ENCODE data around the gene PWWP2B.
"Not testable (repeated sequence)": the region's sequence is repeated elsewhere in the genome, so short reads cannot be mapped to it uniquely, and the experiment has no call there.

Gene PWWP2B

GRCh38 chr10:132374176-132374575 is 22.8 kb upstream of the PWWP2B start:
- no peaks in the 10 kb centered on the region for H3K27me3 ChIP-seq (ENCODE audit: insufficient read depth, low read depth, severe bottlenecking)
- no peak overlapping the region for H3K4me3 ChIP-seq (ENCODE audit: low read depth, low read length)
- TF ChIP-seq, protein P1, sequence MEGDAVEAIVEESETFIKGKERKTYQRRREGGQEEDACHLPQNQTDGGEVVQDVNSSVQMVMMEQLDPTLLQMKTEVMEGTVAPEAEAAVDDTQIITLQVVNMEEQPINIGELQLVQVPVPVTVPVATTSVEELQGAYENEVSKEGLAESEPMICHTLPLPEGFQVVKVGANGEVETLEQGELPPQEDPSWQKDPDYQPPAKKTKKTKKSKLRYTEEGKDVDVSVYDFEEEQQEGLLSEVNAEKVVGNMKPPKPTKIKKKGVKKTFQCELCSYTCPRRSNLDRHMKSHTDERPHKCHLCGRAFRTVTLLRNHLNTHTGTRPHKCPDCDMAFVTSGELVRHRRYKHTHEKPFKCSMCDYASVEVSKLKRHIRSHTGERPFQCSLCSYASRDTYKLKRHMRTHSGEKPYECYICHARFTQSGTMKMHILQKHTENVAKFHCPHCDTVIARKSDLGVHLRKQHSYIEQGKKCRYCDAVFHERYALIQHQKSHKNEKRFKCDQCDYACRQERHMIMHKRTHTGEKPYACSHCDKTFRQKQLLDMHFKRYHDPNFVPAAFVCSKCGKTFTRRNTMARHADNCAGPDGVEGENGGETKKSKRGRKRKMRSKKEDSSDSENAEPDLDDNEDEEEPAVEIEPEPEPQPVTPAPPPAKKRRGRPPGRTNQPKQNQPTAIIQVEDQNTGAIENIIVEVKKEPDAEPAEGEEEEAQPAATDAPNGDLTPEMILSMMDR (IDR thresholded peaks at IDR 0.05; ENCODE audit: low read depth, low read length) = no peak
- H3K36me3 ChIP-seq = no peaks in the 10 kb centered on the region
- no peaks in the 10 kb centered on the region for H3K9me3 ChIP-seq (ENCODE audit: severe bottlenecking)
- no peak for DNase-seq
- H3K27ac ChIP-seq = no peak overlapping the region

GRCh38 chr10:132374612-132375011 is 22.4 kb upstream of the PWWP2B start:
- no peaks in the 10 kb centered on the region for H3K36me3 ChIP-seq
- H3K27me3 ChIP-seq (ENCODE audit: insufficient read depth, low read depth, severe bottlenecking) = no peaks in the 10 kb centered on the region
- H3K27ac ChIP-seq = no peak overlapping the region
- DNase-seq = no peak
- TF ChIP-seq, protein P1 (IDR thresholded peaks at IDR 0.05; ENCODE audit: low read depth, low read length) = no peak
- no peaks in the 10 kb centered on the region for H3K9me3 ChIP-seq (ENCODE audit: severe bottlenecking)
- H3K4me3 ChIP-seq (ENCODE audit: low read depth, low read length) = no peak overlapping the region

GRCh38 chr10:132375116-132375794 is 21.7 kb upstream of the PWWP2B start:
- H3K36me3 ChIP-seq = no peaks in the 10 kb centered on the region
- no peak for DNase-seq
- H3K27me3 ChIP-seq (ENCODE audit: insufficient read depth, low read depth, severe bottlenecking) = no peaks in the 10 kb centered on the region
- no peaks in the 10 kb centered on the region for H3K9me3 ChIP-seq (ENCODE audit: severe bottlenecking)
- TF ChIP-seq, protein P1 (IDR thresholded peaks at IDR 0.05; ENCODE audit: low read depth, low read length) = no peak
- H3K4me3 ChIP-seq (ENCODE audit: low read depth, low read length) = no peak overlapping the region
- H3K27ac ChIP-seq = no peak overlapping the region

- no peaks in the 10 kb centered on the region for H3K36me3 ChIP-seq
- no peak overlapping the region for H3K27ac ChIP-seq
- TF ChIP-seq, protein P1 (IDR thresholded peaks at IDR 0.05; ENCODE audit: low read depth, low read length) = no peak
- no peaks in the 10 kb centered on the region for H3K9me3 ChIP-seq (ENCODE audit: severe bottlenecking)
- no peak overlapping the region for H3K4me3 ChIP-seq (ENCODE audit: low read depth, low read length)
- H3K27me3 ChIP-seq (ENCODE audit: insufficient read depth, low read depth, severe bottlenecking) = no peaks in the 10 kb centered on the region
- DNase-seq = no peak
Observed at GRCh38 chr10:132375795-132376297, 21.2 kb upstream of the PWWP2B start.

GRCh38 chr10:132376394-132376851 is 20.6 kb upstream of the PWWP2B start:
- no peak overlapping the region for H3K27ac ChIP-seq
- TF ChIP-seq, protein P1 (IDR thresholded peaks at IDR 0.05; ENCODE audit: low read depth, low read length) = no peak
- H3K36me3 ChIP-seq = no peaks in the 10 kb centered on the region
- no peak for DNase-seq
- H3K9me3 ChIP-seq (ENCODE audit: severe bottlenecking) = no peaks in the 10 kb centered on the region
- no peak overlapping the region for H3K4me3 ChIP-seq (ENCODE audit: low read depth, low read length)
- H3K27me3 ChIP-seq (ENCODE audit: insufficient read depth, low read depth, severe bottlenecking) = no peaks in the 10 kb centered on the region

GRCh38 chr10:132377326-132377725 is 19.7 kb upstream of the PWWP2B start:
- Histone ChIP-seq H3K36me3 (no peaks in the 10 kb centered on the region), H3K27me3 (ENCODE audit: insufficient read depth, low read depth, severe bottlenecking) (no peaks in the 10 kb centered on the region), H3K27ac (no peak overlapping the region), H3K4me3 (ENCODE audit: low read depth, low read length) (no peak overlapping the region), H3K9me3 (ENCODE audit: severe bottlenecking) (no peaks in the 10 kb centered on the region)
- TF ChIP-seq, protein P1 (IDR thresholded peaks at IDR 0.05; ENCODE audit: low read depth, low read length) = no peak
- DNase-seq = no peak

GRCh38 chr10:132379026-132379425 is 18.0 kb upstream of the PWWP2B start:
- H3K36me3 ChIP-seq; H3K9me3 ChIP-seq (ENCODE audit: severe bottlenecking); H3K4me3 ChIP-seq (ENCODE audit: low read depth, low read length); DNase-seq; H3K27ac ChIP-seq; H3K27me3 ChIP-seq (ENCODE audit: insufficient read depth, low read depth, severe bottlenecking): not testable (repeated sequence)

- not testable (repeated sequence) for H3K4me3 ChIP-seq (ENCODE audit: low read depth, low read length); H3K36me3 ChIP-seq; DNase-seq; H3K27me3 ChIP-seq (ENCODE audit: insufficient read depth, low read depth, severe bottlenecking); H3K27ac ChIP-seq; H3K9me3 ChIP-seq (ENCODE audit: severe bottlenecking)
Observed at GRCh38 chr10:132380986-132381385, 16.0 kb upstream of the PWWP2B start.

Data from WERI-Rb-1 (cell line).